ENCODE results near the gene COX15. TPM values are rescaled to one million over a fixed set of nuclear protein-coding genes. Genes with fewer than 3 reads are reported as not detected.

Gene COX15
- total RNA-seq, 2 experiments from 2014 or later, result 18.5 to 55.2 TPM

GRCh38 chr10:99761365-99761764 lies 29.4 kb upstream of the COX15 start:
- intact Hi-C loops (cut with micrococcal nuclease; ENCODE audit: unreplicated experiment), result no loop called here
- no TSS peak for BruUV-seq (replicated peaks)

GRCh38 chr10:99760321-99760720 lies 28.4 kb upstream of the COX15 start:
- intact Hi-C loops (cut with micrococcal nuclease; ENCODE audit: unreplicated experiment), result no loop called here
- no TSS peak for BruUV-seq (replicated peaks)
- no peak for DNase-seq (ENCODE audit: low spot score)
- no peak overlapping the region for H3K27ac ChIP-seq (ENCODE audit: low read depth, low read length, poor library complexity, severe bottlenecking)
- H3K4me1 ChIP-seq (ENCODE audit: insufficient read depth, low read length, poor library complexity, severe bottlenecking), result peaks cover 14% of the 10 kb centered on the region
- H3K9me3 ChIP-seq (ENCODE audit: low read length), result no peaks in the 10 kb centered on the region
- no peaks in the 10 kb centered on the region for H3K9me2 ChIP-seq (ENCODE audit: insufficient read depth, low read length)
- H3K79me2 ChIP-seq (ENCODE audit: insufficient read depth, low read depth, low read length), result no peaks in the 10 kb centered on the region
- no peaks in the 10 kb centered on the region for H4K20me1 ChIP-seq (ENCODE audit: insufficient read depth, low read length)
- CTCF ChIA-PET (ENCODE audit: unreplicated experiment), result no interaction called here
- no peak for TF ChIP-seq CTCF (conservative IDR thresholded peaks at IDR 0.05; ENCODE audit: low read length)
- no peak for TF ChIP-seq EZH2phosphoT487 (IDR thresholded peaks at IDR 0.05; ENCODE audit: borderline replicate concordance, low read depth, low read length)
- H3K4me2 ChIP-seq (ENCODE audit: low read length), result no peak overlapping the region
- no peak overlapping the region for H3K4me3 ChIP-seq (ENCODE audit: low read depth, low read length, poor library complexity, severe bottlenecking)
- peaks cover 71% of the 10 kb centered on the region for H3K36me3 ChIP-seq (ENCODE audit: insufficient read depth, low read length)
- no peak overlapping the region for H2AFZ ChIP-seq (ENCODE audit: low read length)
- POLR2A ChIA-PET, result no interaction called here

More at GRCh38 chr10:99761365-99761764, 29.4 kb upstream of the COX15 start:
- no peaks in the 10 kb centered on the region for H3K9me2 ChIP-seq (ENCODE audit: insufficient read depth, low read length)
- H3K79me2 ChIP-seq (ENCODE audit: insufficient read depth, low read depth, low read length), result no peaks in the 10 kb centered on the region
- H3K4me2 ChIP-seq (ENCODE audit: low read length), result no peak overlapping the region
- no peak overlapping the region for H2AFZ ChIP-seq (ENCODE audit: low read length)
- no peak overlapping the region for H3K4me3 ChIP-seq (ENCODE audit: low read depth, low read length, poor library complexity, severe bottlenecking)
- H4K20me1 ChIP-seq (ENCODE audit: insufficient read depth, low read length), result no peaks in the 10 kb centered on the region
- TF ChIP-seq EZH2phosphoT487 (IDR thresholded peaks at IDR 0.05; ENCODE audit: borderline replicate concordance, low read depth, low read length) (no peak), CTCF (conservative IDR thresholded peaks at IDR 0.05; ENCODE audit: low read length) (no peak)
- H3K27ac ChIP-seq (ENCODE audit: low read depth, low read length, poor library complexity, severe bottlenecking), result no peak overlapping the region
- CTCF ChIA-PET (ENCODE audit: unreplicated experiment), result no interaction called here
- no peaks in the 10 kb centered on the region for H3K9me3 ChIP-seq (ENCODE audit: low read length)
- H3K4me1 ChIP-seq (ENCODE audit: insufficient read depth, low read length, poor library complexity, severe bottlenecking), result peaks cover 5% of the 10 kb centered on the region
- H3K36me3 ChIP-seq (ENCODE audit: insufficient read depth, low read length), result peaks cover 60% of the 10 kb centered on the region
- POLR2A ChIA-PET, result no interaction called here
- no peak for DNase-seq (ENCODE audit: low spot score)

GRCh38 chr10:99758211-99758891 lies 26.4 kb upstream of the COX15 start:
- Histone ChIP-seq H2AFZ (ENCODE audit: low read length) (no peak overlapping the region), H4K20me1 (ENCODE audit: insufficient read depth, low read length) (no peaks in the 10 kb centered on the region), H3K4me1 (ENCODE audit: insufficient read depth, low read length, poor library complexity, severe bottlenecking) (peaks cover 14% of the 10 kb centered on the region), H3K79me2 (ENCODE audit: insufficient read depth, low read depth, low read length) (no peaks in the 10 kb centered on the region), H3K27ac (ENCODE audit: low read depth, low read length, poor library complexity, severe bottlenecking) (no peak overlapping the region), H3K4me3 (ENCODE audit: low read depth, low read length, poor library complexity, severe bottlenecking) (no peak overlapping the region), H3K4me2 (ENCODE audit: low read length) (no peak overlapping the region), H3K9me3 (ENCODE audit: low read length) (no peaks in the 10 kb centered on the region), H3K9me2 (ENCODE audit: insufficient read depth, low read length) (no peaks in the 10 kb centered on the region), H3K36me3 (ENCODE audit: insufficient read depth, low read length) (peaks cover 90% of the 10 kb centered on the region)
- POLR2A ChIA-PET, result interaction anchor here (1.2 kb wide), 1 partner anchor 18 kb away, joined by 3 read pairs; no protein-coding TSS in a partner anchor
- CTCF ChIA-PET (ENCODE audit: unreplicated experiment), result no interaction called here
- no peak for DNase-seq (ENCODE audit: low spot score)
- BruUV-seq (replicated peaks), result no TSS peak
- intact Hi-C loops (cut with micrococcal nuclease; ENCODE audit: unreplicated experiment), result no loop called here
- TF ChIP-seq CTCF (conservative IDR thresholded peaks at IDR 0.05; ENCODE audit: low read length) (no peak), EZH2phosphoT487 (IDR thresholded peaks at IDR 0.05; ENCODE audit: borderline replicate concordance, low read depth, low read length) (no peak)

Data from OCI-LY7 (cell line).